IMR-90 (cell line): Measurements from ENCODE around the gene KRTAP5-7.

ENCODE experiments used
- BHLHE40 ChIP-seq: fragments of 150-350 bp; IDR thresholded peaks from 2 replicates; pipeline ENCODE4 v1.6.1; 2016; ENCODE audit warnings: mild to moderate bottlenecking, low read depth, low read length
- CTCF ChIP-seq: conservative IDR thresholded peaks from 2 replicates; pipeline ENCODE4 v1.5.1; 2012; ENCODE audit warnings: mild to moderate bottlenecking, low read depth, low read length, improper control_type of control experiment
- ELK1 ChIP-seq: fragments of 150-350 bp; IDR thresholded peaks from 2 replicates; pipeline ENCODE4 v1.6.1; 2016; ENCODE audit warnings: low read depth, mild to moderate bottlenecking, low read length, moderate library complexity, borderline replicate concordance
- FOS ChIP-seq: fragments of 150-350 bp; IDR thresholded peaks from 2 replicates; pipeline ENCODE4 v1.6.1; 2016; ENCODE audit warnings: low read depth, low read length
- MAFK ChIP-seq: IDR thresholded peaks from 2 replicates; pipeline ENCODE4 v1.6.1; 2012; ENCODE audit warnings: low read depth, low read length, improper control_type of control experiment
- MXI1 ChIP-seq: IDR thresholded peaks from 2 replicates; pipeline ENCODE4 v1.6.1; 2012; ENCODE audit warnings: low read depth, mild to moderate bottlenecking, low read length, moderate library complexity, borderline replicate concordance
- NFE2L2 ChIP-seq: fragments of 150-350 bp; IDR thresholded peaks from 2 replicates; pipeline ENCODE4 v1.6.1; 2016; ENCODE audit warnings: low read depth, mild to moderate bottlenecking, low read length
- POLR2A ChIP-seq: IDR thresholded peaks from 2 replicates; pipeline ENCODE4 v1.6.1; 2012; ENCODE audit warnings: mild to moderate bottlenecking, low read depth, low read length
- RAD21 ChIP-seq: IDR thresholded peaks from 2 replicates; pipeline ENCODE4 v1.6.1; 2012; ENCODE audit warnings: low read length, improper control_type of control experiment
- RCOR1 ChIP-seq: IDR thresholded peaks from 2 replicates; pipeline ENCODE4 v1.6.1; 2012; ENCODE audit warnings: mild to moderate bottlenecking, low read length, improper control_type of control experiment; ENCODE audit not compliant: insufficient replicate concordance
- SMC3 ChIP-seq: fragments of 150-350 bp; IDR thresholded peaks from 2 replicates; pipeline ENCODE4 v1.6.1; 2016; ENCODE audit warnings: low read depth, mild to moderate bottlenecking, antibody characterized with exemption, low read length, moderate library complexity

- TF ChIP-seq CTCF (no peak), NFE2L2 (no peak), FOS (no peak), SMC3 (no peak), RAD21 (no peak), BHLHE40 (no peak), POLR2A (no peak), RCOR1 (no peak), MXI1 (no peak), MAFK (no peak), ELK1 (no peak)
Measured at GRCh38 chr11:71498091-71498490, 29.0 kb upstream of the KRTAP5-7 start.
